ENCODE data around the gene KCNC4.

The KCNC4 gene

DNA sequence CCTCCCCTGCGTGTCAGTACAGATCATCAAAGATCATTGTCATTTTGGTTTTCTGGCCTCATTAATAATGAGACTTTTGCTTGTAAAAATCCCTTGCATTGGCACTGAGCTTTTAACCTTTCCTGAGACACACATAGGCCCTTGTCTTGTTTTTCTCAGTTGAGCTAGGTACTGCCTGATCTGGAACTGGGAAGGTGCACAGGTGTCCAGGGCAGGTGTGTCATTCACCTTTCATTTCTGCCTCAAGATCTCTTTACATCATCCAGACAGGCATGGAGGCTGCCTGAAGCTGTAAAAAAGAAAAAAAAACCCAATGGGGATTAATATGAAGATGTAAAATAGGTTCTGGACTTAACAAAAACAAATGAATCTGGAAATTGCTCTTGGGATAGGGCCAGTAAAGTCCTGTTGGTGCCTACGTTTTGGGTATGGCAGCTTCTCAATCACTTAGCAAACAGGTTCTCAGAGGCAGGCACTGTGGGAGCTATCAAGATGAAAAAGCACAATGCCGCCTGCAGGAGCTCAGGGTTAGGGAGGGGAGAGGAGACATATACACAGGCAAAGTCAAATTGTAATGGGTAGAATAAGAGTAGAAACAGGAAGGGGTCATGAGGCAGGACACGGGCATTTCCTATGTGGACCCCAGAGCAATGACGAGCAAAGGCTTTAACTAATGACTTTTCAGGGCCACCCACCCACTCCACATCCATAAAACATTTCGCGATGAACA, 1.0 kb upstream of the KCNC4 start:
- peaks cover 34% of the 10 kb centered on the region for H3K4me1 Mint-ChIP-seq
- DNase-seq (ENCODE audit: low spot score in 2 of 2) (no peak), ATAC-seq (replicated peaks; ENCODE audit: extremely low read depth, poor library complexity, severe bottlenecking) (no peak)

DNA sequence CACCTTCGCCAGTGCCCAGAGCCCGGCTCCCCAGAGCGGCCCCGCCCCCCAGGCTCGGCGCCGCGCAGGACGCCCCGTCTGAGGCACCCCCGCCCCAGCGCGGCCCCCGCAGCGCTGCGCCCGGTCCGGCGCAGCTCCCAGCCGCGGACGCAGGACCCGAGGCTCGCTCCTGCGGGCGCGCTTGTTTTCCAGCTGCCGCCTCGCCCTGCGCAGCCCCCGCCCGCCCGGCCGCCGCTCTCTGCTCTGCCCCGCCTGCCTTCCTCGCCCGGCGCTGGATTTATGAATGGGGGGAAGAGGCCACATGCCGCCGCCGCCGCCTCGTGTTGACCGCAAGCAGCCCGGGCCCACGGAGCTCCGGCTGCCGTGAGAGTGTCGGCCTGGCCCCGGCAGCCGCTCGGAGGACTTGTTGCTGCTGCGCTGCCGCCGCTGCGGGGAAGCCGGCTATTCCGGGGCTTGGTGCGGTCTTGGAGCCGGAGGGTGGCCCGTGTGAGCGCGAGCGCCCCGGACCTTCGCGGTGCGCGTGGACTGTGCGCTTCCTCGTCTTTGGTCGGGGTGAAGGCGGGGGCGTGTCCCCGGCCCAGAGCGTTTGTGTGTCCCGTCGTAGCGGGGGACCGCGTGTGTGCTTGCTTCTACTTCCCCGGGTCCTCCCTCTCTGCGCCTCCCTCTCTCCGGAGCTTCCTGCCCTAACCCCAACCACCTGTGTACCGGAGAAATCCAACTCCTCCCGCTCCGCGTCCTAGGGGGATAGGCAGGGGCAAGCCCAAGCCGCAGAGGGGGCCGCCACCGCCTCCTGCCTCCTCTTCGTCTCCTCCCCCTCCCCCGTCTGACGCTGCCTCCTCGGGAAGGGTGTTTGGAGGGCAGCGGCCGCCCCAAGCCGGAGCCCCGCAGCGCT, 736 bp downstream of the KCNC4 start:
- no peaks in the 10 kb centered on the region for H3K9me3 Mint-ChIP-seq
- H3K27me3 Mint-ChIP-seq, result no peaks in the 10 kb centered on the region
- H3K4me3 Mint-ChIP-seq, result peak overlapping the region; percentile 92
- peak overlapping the region; percentile 87 for H3K27ac Mint-ChIP-seq (ENCODE audit: low read depth)
- peaks cover 11% of the 10 kb centered on the region for H3K36me3 Mint-ChIP-seq (ENCODE audit: insufficient read depth)
- ATAC-seq (replicated peaks; ENCODE audit: extremely low read depth, poor library complexity, severe bottlenecking) (peak; percentile 12), DNase-seq (ENCODE audit: low spot score in 2 of 2) (peak; percentile 22 to 28)
- peaks cover 34% of the 10 kb centered on the region for H3K4me1 Mint-ChIP-seq

More for the DNA sequence above, 1.0 kb upstream of the KCNC4 start:
- no peaks in the 10 kb centered on the region for H3K9me3 Mint-ChIP-seq
- H3K36me3 Mint-ChIP-seq (ENCODE audit: insufficient read depth), result peaks cover 11% of the 10 kb centered on the region
- H3K27me3 Mint-ChIP-seq, result no peaks in the 10 kb centered on the region
- peak overlapping the region; percentile 93 for H3K27ac Mint-ChIP-seq (ENCODE audit: low read depth)
- H3K4me3 Mint-ChIP-seq, result peak overlapping the region; percentile 92

DNA sequence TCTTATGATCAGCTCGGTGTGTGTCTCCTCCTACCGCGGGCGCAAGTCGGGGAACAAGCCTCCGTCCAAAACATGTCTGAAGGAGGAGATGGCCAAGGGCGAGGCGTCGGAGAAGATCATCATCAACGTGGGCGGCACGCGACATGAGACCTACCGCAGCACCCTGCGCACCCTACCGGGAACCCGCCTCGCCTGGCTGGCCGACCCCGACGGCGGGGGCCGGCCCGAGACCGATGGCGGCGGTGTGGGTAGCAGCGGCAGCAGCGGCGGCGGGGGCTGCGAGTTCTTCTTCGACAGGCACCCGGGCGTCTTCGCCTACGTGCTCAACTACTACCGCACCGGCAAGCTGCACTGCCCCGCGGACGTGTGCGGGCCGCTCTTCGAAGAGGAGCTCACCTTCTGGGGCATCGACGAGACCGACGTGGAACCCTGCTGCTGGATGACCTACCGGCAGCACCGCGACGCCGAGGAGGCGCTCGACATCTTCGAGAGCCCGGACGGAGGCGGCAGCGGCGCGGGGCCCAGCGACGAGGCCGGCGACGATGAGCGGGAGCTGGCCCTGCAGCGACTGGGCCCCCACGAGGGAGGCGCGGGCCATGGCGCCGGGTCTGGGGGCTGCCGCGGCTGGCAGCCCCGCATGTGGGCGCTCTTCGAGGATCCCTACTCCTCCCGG, 1.5 kb downstream of the KCNC4 start:
- peak in 1 of 2 donors; percentile 23 for DNase-seq (ENCODE audit: low spot score in 2 of 2)
- Mint-ChIP-seq H3K27ac (ENCODE audit: low read depth) (peak overlapping the region; percentile 87), H3K9me3 (no peaks in the 10 kb centered on the region), H3K4me1 (peaks cover 34% of the 10 kb centered on the region), H3K4me3 (peak overlapping the region; percentile 92), H3K27me3 (no peaks in the 10 kb centered on the region), H3K36me3 (ENCODE audit: insufficient read depth) (peaks cover 11% of the 10 kb centered on the region)
- ATAC-seq (replicated peaks; ENCODE audit: extremely low read depth, poor library complexity, severe bottlenecking), result no peak

DNA sequence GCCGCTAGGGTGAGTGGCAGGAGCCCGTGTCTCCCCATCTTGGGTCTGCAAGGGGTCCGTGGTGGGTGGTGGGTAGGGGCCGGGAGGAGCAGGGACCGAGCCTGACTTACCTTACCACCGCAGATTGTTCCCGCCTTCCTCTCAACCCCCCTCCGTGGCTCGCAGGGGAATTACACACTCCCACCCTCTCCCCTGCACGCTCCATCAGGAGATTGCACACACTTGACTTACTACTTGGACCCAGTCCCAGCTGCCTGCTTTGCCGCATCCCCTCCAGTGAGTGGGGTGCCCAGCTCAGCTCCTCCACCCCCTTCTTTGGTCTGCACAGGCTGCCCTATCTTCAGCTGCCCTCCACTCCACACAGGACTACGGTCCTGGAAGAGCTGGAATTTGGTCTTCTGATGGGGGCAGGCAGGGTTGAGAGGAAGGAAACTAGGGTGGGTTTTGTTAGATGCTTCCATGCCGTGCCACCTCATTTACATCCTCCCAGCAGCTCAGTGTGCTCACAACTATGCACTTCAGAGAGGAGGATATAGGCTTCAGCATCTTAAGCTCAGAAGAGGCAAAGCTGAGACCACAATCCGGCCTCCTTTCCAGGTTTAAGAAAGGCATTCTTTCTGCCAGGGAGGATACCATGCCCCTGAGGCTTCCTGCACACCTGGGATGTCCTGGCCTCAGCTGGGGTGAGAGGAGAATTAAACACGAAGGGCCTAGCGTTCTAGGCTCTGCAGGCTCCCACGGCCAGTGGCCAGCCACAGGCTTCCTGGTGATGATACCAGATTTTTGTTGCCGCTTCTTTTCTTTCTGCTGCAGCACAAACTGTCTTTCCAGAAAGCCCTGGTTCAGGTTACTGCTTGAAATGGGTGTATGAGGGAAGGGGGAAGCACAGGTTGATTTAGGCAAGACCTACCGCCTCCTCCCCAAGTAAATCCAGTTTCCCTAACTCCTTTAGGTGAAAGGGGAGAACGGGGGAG, 2.3 kb downstream of the KCNC4 start:
- DNase-seq (ENCODE audit: low spot score in 2 of 2) (no peak), ATAC-seq (replicated peaks; ENCODE audit: extremely low read depth, poor library complexity, severe bottlenecking) (no peak)
- peak overlapping the region; percentile 79 for H3K4me3 Mint-ChIP-seq
- no peaks in the 10 kb centered on the region for H3K9me3 Mint-ChIP-seq
- H3K36me3 Mint-ChIP-seq (ENCODE audit: insufficient read depth), result peaks cover 11% of the 10 kb centered on the region
- peaks cover 29% of the 10 kb centered on the region for H3K4me1 Mint-ChIP-seq
- H3K27me3 Mint-ChIP-seq, result no peaks in the 10 kb centered on the region
- H3K27ac Mint-ChIP-seq (ENCODE audit: low read depth), result peak overlapping the region; percentile 38

DNA sequence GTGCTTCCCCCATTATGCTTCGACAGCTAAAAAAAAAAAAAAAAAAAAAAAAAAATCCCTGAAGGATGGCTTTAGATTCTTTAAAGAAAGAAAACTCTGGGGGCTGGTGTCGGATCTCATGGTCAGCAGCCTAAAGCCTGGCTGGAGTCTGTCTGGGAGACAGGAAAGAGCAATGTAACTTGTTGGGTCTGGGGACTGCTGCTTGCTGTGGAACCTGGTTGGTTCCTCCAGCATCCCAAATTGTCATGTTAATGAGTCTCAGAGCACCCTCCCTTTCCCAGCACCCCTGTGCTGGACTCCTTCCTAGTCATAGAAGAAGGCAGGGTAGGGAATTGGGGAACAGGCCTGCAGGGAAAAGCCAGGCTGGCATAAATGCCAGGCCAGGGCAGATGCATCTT, 3.0 kb downstream of the KCNC4 start:
- no peaks in the 10 kb centered on the region for H3K27me3 Mint-ChIP-seq
- peaks cover 11% of the 10 kb centered on the region for H3K36me3 Mint-ChIP-seq (ENCODE audit: insufficient read depth)
- no peak for DNase-seq (ENCODE audit: low spot score in 2 of 2)
- no peak for ATAC-seq (replicated peaks; ENCODE audit: extremely low read depth, poor library complexity, severe bottlenecking)
- H3K27ac Mint-ChIP-seq (ENCODE audit: low read depth), result no peak overlapping the region
- H3K4me3 Mint-ChIP-seq, result no peak overlapping the region
- H3K9me3 Mint-ChIP-seq, result no peaks in the 10 kb centered on the region
- peaks cover 25% of the 10 kb centered on the region for H3K4me1 Mint-ChIP-seq

DNA sequence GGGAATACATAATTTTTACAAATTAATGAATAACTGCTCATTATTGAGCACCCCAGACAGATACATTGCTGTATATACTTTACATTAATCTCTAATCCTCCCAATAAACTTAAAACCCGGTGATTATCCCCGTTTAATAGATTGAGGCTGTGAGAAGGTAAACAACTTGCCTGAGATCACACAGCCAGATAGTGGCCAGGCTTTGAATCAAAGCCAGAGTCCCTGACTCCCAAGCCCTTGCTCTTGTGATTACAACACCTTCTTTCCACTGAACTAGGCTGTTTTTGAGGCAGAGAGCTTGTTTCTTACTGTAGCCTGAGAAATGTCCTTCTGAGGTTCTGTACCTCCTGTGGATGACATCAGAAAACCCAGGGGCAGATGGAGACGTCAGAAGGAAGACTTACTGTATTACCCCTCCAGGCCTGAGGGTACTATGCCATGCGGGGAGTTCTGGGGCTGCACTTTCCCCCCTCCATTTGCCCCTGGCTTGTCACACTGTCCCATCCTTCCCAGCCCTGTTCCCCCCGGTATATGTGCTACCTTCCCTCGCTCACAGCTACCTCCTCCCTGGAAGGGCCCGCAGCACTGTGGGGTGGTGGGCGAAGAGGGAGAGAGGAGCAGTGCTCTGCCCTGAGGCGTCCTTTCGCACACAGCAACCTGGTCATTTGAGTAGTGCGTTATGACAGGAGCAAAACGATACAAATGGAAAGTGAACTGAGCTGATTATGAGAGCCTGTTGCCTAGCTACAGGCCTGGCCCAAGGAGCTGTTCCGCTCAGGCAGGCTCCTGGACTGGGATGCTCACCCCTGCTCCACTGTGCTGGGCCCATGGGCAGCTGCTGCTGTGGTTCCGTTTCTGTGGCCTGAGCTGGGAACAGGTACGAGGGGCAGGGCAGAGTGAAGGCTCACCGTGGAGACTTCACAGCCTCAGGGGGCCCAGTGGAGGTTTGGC, 4.6 kb downstream of the KCNC4 start:
- Mint-ChIP-seq H3K9me3 (no peaks in the 10 kb centered on the region), H3K27me3 (no peaks in the 10 kb centered on the region), H3K27ac (ENCODE audit: low read depth) (no peak overlapping the region), H3K4me3 (no peak overlapping the region), H3K4me1 (peaks cover 15% of the 10 kb centered on the region), H3K36me3 (ENCODE audit: insufficient read depth) (peaks cover 7% of the 10 kb centered on the region)
- DNase-seq (ENCODE audit: low spot score in 2 of 2), result no peak
- no peak for ATAC-seq (replicated peaks; ENCODE audit: extremely low read depth, poor library complexity, severe bottlenecking)

DNA sequence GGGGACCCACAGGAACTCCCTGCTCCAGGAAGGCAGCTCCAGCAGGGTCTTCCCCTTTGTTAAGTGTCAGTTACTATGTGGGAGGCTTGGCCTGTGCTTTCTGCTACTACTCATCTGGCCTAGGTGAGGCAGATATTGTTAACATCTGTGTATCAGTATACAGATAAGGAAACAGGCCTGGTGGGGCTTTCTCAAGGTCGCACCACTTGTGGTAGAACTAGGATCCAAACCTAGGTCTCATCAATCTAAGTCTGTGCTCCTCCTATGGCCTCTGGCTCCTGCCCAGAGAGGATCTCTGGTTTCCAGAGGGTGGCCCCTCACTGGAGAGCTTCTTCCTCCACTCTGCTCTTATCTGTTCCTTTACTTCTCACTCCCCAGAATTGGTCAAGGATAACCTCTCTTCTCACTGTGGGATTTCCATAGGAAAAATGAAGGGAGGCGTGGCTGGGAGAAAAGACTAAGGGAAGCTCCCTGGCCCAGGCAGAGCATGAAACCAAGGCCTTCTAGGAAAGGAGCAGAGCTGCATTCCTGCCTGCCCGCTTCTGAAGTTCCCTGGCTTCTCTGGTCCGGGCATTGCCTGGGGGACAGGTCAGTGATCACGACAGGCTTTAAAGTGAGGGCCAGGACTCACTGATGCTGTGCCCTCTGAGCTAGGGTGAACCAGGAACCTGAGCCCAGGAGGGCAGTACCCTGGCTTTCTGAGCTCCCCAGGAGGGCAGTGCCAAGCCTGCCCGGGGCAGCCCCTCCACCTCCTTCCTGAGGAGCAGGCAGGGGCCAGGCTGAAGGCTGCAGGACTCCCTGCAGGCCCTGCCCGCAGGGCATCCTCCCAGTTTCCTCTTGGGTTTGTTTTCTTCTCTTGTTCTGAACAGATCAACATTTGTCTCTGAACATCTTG, 5.8 kb downstream of the KCNC4 start:
- Mint-ChIP-seq H3K4me1 (peaks cover 13% of the 10 kb centered on the region), H3K36me3 (ENCODE audit: insufficient read depth) (peaks cover 5% of the 10 kb centered on the region), H3K9me3 (no peaks in the 10 kb centered on the region), H3K27ac (ENCODE audit: low read depth) (no peak overlapping the region), H3K27me3 (no peaks in the 10 kb centered on the region), H3K4me3 (no peak overlapping the region)
- no peak for ATAC-seq (replicated peaks; ENCODE audit: extremely low read depth, poor library complexity, severe bottlenecking)
- DNase-seq (ENCODE audit: low spot score in 2 of 2), result no peak

DNA sequence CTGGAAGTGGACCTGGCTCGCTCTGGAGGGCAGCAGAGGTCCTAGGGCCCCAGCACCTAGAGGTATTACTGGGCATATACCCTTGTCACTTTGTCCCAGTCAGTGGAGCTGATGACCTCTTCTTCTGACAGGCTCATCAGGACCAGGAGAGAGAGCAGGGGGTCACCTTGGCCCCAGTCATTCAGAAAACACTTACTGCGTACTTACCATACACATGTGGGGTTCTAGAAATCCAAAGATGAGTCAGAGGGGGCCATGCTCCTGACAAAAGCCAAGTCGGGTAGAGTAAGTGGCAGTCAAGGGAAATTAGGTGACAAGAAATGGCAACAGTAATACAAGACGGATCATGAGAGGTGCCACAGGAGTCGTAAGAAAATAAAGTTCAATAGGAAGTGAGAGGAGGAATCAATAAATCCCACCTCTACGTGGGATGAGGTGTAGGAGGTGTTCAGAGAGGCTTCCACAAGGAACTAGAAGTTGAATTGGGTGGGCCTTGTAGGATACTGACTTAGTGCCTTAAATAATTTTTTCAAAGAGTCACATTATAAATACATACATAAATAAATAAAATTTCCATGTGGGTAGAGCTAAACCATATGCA, 6.8 kb downstream of the KCNC4 start:
- Mint-ChIP-seq H3K36me3 (ENCODE audit: insufficient read depth) (peaks cover 2% of the 10 kb centered on the region), H3K4me1 (peaks cover 6% of the 10 kb centered on the region), H3K27me3 (no peaks in the 10 kb centered on the region), H3K4me3 (no peak overlapping the region), H3K27ac (ENCODE audit: low read depth) (no peak overlapping the region), H3K9me3 (no peaks in the 10 kb centered on the region)
- ATAC-seq (replicated peaks; ENCODE audit: extremely low read depth, poor library complexity, severe bottlenecking), result no peak
- no peak for DNase-seq (ENCODE audit: low spot score in 2 of 2)

DNA sequence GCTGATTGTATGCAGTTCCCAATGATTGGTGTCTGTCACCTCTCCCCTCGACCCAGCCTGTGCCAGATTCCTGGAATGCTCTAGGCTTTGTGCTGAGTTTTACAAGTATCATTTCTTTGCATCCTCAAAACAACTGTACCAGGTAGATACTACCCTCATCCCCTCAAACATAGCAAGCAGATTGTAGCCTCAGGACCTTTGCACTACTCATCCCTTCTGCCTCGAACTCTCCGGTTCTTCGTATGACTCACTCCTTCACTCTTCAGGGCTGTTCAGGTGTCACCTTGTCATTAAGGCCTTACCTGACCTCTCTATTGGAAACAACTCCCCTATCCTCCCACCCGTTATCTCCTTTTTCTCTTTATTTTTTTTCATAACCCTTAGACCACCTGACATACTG, 8.0 kb downstream of the KCNC4 start:
- H3K4me1 Mint-ChIP-seq, result no peaks in the 10 kb centered on the region
- no peak for DNase-seq (ENCODE audit: low spot score in 2 of 2)
- no peak overlapping the region for H3K27ac Mint-ChIP-seq (ENCODE audit: low read depth)
- H3K36me3 Mint-ChIP-seq (ENCODE audit: insufficient read depth), result peaks cover 1% of the 10 kb centered on the region
- H3K27me3 Mint-ChIP-seq, result no peaks in the 10 kb centered on the region
- H3K9me3 Mint-ChIP-seq, result no peaks in the 10 kb centered on the region
- no peak for ATAC-seq (replicated peaks; ENCODE audit: extremely low read depth, poor library complexity, severe bottlenecking)
- no peak overlapping the region for H3K4me3 Mint-ChIP-seq

DNA sequence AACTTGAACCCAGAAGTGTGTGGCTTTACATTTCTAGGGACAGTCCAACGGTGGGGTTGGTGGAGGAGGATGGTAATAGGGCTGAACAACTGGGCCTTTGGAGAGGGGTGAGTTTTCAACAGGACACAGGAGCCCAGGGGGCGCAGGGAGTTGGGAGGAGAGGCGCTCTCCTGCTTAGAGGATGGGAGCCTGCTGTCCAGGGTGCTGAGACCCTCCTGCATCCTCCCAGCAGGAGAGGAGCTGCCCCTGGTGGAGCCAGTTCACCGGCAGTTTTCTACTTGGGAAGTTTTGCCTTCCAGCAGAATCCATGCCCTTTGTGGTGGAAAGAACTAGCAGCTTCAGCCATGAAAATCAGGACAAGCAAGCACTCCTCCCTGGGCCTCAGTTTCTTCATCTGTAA, 8.6 kb downstream of the KCNC4 start:
- ATAC-seq (replicated peaks; ENCODE audit: extremely low read depth, poor library complexity, severe bottlenecking) (no peak), DNase-seq (ENCODE audit: low spot score in 2 of 2) (no peak)
- no peak overlapping the region for H3K27ac Mint-ChIP-seq (ENCODE audit: low read depth)
- no peaks in the 10 kb centered on the region for H3K27me3 Mint-ChIP-seq
- no peaks in the 10 kb centered on the region for H3K4me1 Mint-ChIP-seq
- H3K36me3 Mint-ChIP-seq (ENCODE audit: insufficient read depth), result no peaks in the 10 kb centered on the region
- H3K9me3 Mint-ChIP-seq, result no peaks in the 10 kb centered on the region
- H3K4me3 Mint-ChIP-seq, result no peak overlapping the region

Measured in central memory CD8-positive, alpha-beta T cell (primary cell).